ENCODE data around the gene RAB3C.

DNA sequence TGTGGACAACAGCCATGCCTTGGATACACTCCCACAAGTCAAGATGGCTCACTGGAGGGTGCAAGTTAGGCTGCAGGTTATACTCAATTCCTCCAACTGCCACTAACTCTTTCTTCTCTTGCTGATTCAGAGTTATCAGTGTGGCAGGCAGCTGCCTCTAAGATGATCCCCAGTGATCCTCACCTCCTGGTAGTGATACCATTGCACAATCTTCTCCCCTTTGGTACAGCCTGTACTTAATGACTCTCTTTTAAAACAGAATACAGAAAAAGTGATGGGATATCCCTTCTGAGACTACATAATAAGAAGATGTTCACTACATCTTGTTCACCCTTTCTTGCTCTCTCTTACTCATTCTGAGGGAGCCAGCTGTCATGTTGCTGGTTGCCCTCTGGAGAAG, 323.1 kb downstream of the RAB3C start:
- TF ChIP-seq, protein P1, sequence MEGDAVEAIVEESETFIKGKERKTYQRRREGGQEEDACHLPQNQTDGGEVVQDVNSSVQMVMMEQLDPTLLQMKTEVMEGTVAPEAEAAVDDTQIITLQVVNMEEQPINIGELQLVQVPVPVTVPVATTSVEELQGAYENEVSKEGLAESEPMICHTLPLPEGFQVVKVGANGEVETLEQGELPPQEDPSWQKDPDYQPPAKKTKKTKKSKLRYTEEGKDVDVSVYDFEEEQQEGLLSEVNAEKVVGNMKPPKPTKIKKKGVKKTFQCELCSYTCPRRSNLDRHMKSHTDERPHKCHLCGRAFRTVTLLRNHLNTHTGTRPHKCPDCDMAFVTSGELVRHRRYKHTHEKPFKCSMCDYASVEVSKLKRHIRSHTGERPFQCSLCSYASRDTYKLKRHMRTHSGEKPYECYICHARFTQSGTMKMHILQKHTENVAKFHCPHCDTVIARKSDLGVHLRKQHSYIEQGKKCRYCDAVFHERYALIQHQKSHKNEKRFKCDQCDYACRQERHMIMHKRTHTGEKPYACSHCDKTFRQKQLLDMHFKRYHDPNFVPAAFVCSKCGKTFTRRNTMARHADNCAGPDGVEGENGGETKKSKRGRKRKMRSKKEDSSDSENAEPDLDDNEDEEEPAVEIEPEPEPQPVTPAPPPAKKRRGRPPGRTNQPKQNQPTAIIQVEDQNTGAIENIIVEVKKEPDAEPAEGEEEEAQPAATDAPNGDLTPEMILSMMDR (conservative IDR thresholded peaks at IDR 0.05) = no peak
- TF ChIP-seq ZFX (IDR thresholded peaks at IDR 0.05) = no peak
